K562 (cell line): ENCODE measurements around the gene RPTOR. TPM values are rescaled to one million over a fixed set of nuclear protein-coding genes. Genes with fewer than 3 reads are reported as not detected.
A peak's percentile ranks its signal among the peaks of the same experiment; 100 is the strongest.

Experiments used
- ATAC-seq: fragments of 200-7000 bp; cut with Tn5 transposase; 3 replicates; pipeline ENCODE4 v1.9.1; 2020; ENCODE audit warnings: moderate library complexity
- BruUV-seq: library from RNA; stranded (reverse); fragments of 400-500 nt; replicated peaks from 2 replicates; lab custom pipeline; 2021; lab: Mats Ljungman, UMichigan
- CTCF ChIA-PET: fragments of 300-600 bp; formaldehyde crosslinking; extraction: SDS; loops from one replicate; lab custom pipeline; 2021; ENCODE audit warnings: low intra/inter-chr PET ratio; lab: Yijun Ruan, JAX
- POLR2A ChIA-PET: fragments of 300-600, 350-650 bp; sonication (Branson Sonifier 250); formaldehyde crosslinking; extraction: SDS; loops from one replicate; lab custom pipeline; 2021; ENCODE audit warnings: antibody characterized with exemption, inconsistent platforms; lab: Yijun Ruan, JAX
- DNase-seq, 4 experiments: peaks; one replicate each; pipeline versions ENCODE4 v3.0.0 to v3.0.0-alpha.2; 2011 to 2018; ENCODE audit warnings: low spot score in 3 of 4, mixed read lengths in 3 of 4; ENCODE audit errors: extremely low read depth in 1 of 4
- FAIRE-seq: peaks from 2 replicates; lab custom pipeline; 2011; peaks lifted over from hg19 to GRCh38; lab: Jason Lieb, UNC
- H2AFZ ChIP-seq: 2 replicates; pipeline ENCODE4 v1.6.0; 2011; ENCODE audit warnings: low read depth, low read length, control low read depth, inconsistent platforms
- H3K27ac ChIP-seq: fragments of 200-600 bp; 3 replicates; pipeline ENCODE4 v1.8.0; 2011; ENCODE audit warnings: low read depth, mild to moderate bottlenecking, control low read depth, inconsistent platforms, low read length, moderate library complexity, mixed read lengths; ENCODE audit errors: extremely low read depth
- H3K27me3 ChIP-seq, 2 experiments: fragments of 300-600 bp in 1 of 2; 2 replicates in 1 of 2; 3 replicates in 1 of 2; pipeline versions ENCODE4 v1.6.0 to v1.8.0; 2011; ENCODE audit warnings: inconsistent platforms in 2 of 2, low read length in 2 of 2, mild to moderate bottlenecking in 1 of 2, mixed read lengths in 1 of 2, moderate library complexity in 1 of 2; ENCODE audit not compliant: control insufficient read depth in 2 of 2, insufficient read depth in 2 of 2
- H3K36me3 ChIP-seq: fragments of 300-600 bp; 3 replicates; pipeline ENCODE4 v1.8.0; 2011; ENCODE audit warnings: mild to moderate bottlenecking, low read length, inconsistent platforms; ENCODE audit not compliant: control insufficient read depth, insufficient read depth
- H3K4me1 ChIP-seq, 2 experiments: fragments of 200-600 bp in 1 of 2; replicated peaks in 1 of 2; 2 replicates in 1 of 2; 3 replicates in 1 of 2; pipeline versions ENCODE4 v1.5.1 to v1.8.0; 2011; ENCODE audit warnings: inconsistent platforms in 2 of 2, low read length in 2 of 2, mild to moderate bottlenecking in 1 of 2, mixed read lengths in 1 of 2, moderate library complexity in 1 of 2; ENCODE audit not compliant: control insufficient read depth in 2 of 2, insufficient read depth in 2 of 2
- H3K4me2 ChIP-seq: 2 replicates; pipeline ENCODE4 v1.6.1; 2011; ENCODE audit warnings: low read length, control low read depth, inconsistent platforms, mixed read lengths; ENCODE audit not compliant: insufficient read depth
- H3K4me3 ChIP-seq: fragments of 200-600 bp; sonication (generic), shearing (Covaris generic); 2 replicates; pipeline ENCODE4 v1.5.1; 2016; ENCODE audit warnings: control low read depth, inconsistent platforms
- H3K79me2 ChIP-seq: fragments of 200-600 bp; 3 replicates; pipeline ENCODE4 v1.8.0; 2011; ENCODE audit warnings: low read length, inconsistent platforms; ENCODE audit not compliant: control insufficient read depth, insufficient read depth
- H3K9ac ChIP-seq, 2 experiments: 2 replicates each; pipeline versions ENCODE4 v1.6.0 to v1.6.1; 2011; ENCODE audit warnings: low read depth in 2 of 2, low read length in 2 of 2, control low read depth in 1 of 2, inconsistent platforms in 1 of 2, mild to moderate bottlenecking in 1 of 2, mixed read lengths in 1 of 2; ENCODE audit not compliant: insufficient read depth in 1 of 2
- H3K9me1 ChIP-seq: one replicate; pipeline ENCODE4 v1.6.0; 2011; ENCODE audit warnings: inconsistent platforms, mild to moderate bottlenecking, low read length, moderate library complexity; ENCODE audit not compliant: control insufficient read depth, insufficient read depth
- H3K9me3 ChIP-seq: replicated peaks from 2 replicates; pipeline ENCODE4 v1.5.1; 2011; ENCODE audit warnings: low read depth, low read length, inconsistent platforms; ENCODE audit not compliant: control insufficient read depth, insufficient read depth
- H4K20me1 ChIP-seq: replicated peaks from 2 replicates; pipeline ENCODE4 v1.6.1; 2011; ENCODE audit warnings: low read length, inconsistent platforms, mixed read lengths; ENCODE audit not compliant: control insufficient read depth, insufficient read depth
- CBFB ChIP-seq: sonication (generic); formaldehyde crosslinking; IDR thresholded peaks from 2 replicates; pipeline ENCODE4 v1.4.0; 2020; ENCODE audit warnings: mild to moderate bottlenecking, missing genetic modification reagents
- ETV6 ChIP-seq, 3 experiments: fragments of 150-350 bp in 1 of 3; sonication (generic) in 1 of 3; formaldehyde crosslinking in 1 of 3; IDR thresholded peaks; 2 replicates each; pipeline versions ENCODE4 v1.6.1 to v1.8.0; 2014 to 2022; ENCODE audit warnings: borderline replicate concordance in 2 of 3, low read depth in 2 of 3, antibody characterized with exemption in 1 of 3, low read length in 1 of 3, mild to moderate bottlenecking in 1 of 3, missing genetic modification reagents in 1 of 3
- HMGN3 ChIP-seq: IDR thresholded peaks from 2 replicates; pipeline ENCODE4 v1.6.1; 2011; ENCODE audit warnings: borderline replicate concordance, low read depth, mild to moderate bottlenecking, mixed read lengths, low read length; ENCODE audit not compliant: insufficient read length; ENCODE audit errors: extremely low read depth
- NFATC3 ChIP-seq: fragments of 450-650 bp; IDR thresholded peaks from 2 replicates; pipeline ENCODE4 v1.6.1; 2017; ENCODE audit warnings: mild to moderate bottlenecking
- NUFIP1 ChIP-seq: fragments of 450-650 bp; IDR thresholded peaks from 2 replicates; pipeline ENCODE4 v1.6.1; 2018; ENCODE audit not compliant: partially characterized antibody
- RFX1 ChIP-seq: fragments of 450-650 bp; IDR thresholded peaks from 2 replicates; pipeline ENCODE4 v1.6.1; 2016; ENCODE audit warnings: mild to moderate bottlenecking, moderate library complexity
- ZNF644 ChIP-seq: fragments of 200-800 bp; sonication (Bioruptor generic); IDR thresholded peaks from 2 replicates; pipeline ENCODE4 v1.6.1; 2016; ENCODE audit warnings: low read depth, missing genetic modification characterization, missing compliant biosample characterization
- WGBS: fragments of 100-300 bp; shearing (Covaris generic); methylation state at CpG from one replicate; pipeline ENCODE4 v1.1.6; 2016; ENCODE audit warnings: low coverage, mixed read lengths; ENCODE audit not compliant: insufficient coverage; ENCODE audit errors: missing lambda C conversion rate; 5-methylcytosine and 5-hydroxymethylcytosine counted together
- in situ Hi-C: fragments of 300-500 bp; cut with MboI; formaldehyde crosslinking; loops from 4 replicates; pipeline ENCODE4 v1.15.0; 2018; ENCODE audit warnings: inconsistent platforms, mixed read lengths
- intact Hi-C: fragments of 100-400 bp; cut with micrococcal nuclease; formaldehyde crosslinking; loops from 2 replicates; pipeline ENCODE4 v1.14.2; 2022
- polyA plus RNA-seq, 8 experiments: library from polyadenylated mRNA; depleted of rRNA in 4 of 8; stranded (reverse) in 5 of 8; unstranded in 3 of 8; fragments of >200 nt; fragmentation: Nextera tagmentation in 2 of 8; fragmentation: Illumina TruSeq in 1 of 8; extraction: Ambion mirVana in 2 of 8; extraction: Trizol in 1 of 8; gene quantifications; 2 replicates each; pipeline versions ENCODE4 v1.2.1 to v1.2.3, GENCODE V29; 2011 to 2014; ENCODE audit warnings: inconsistent platforms in 1 of 8, missing spikeins in 1 of 8
- total RNA-seq, 7 experiments: library from RNA; depleted of rRNA in 6 of 7; stranded (reverse); fragments of >200 nt in 6 of 7; fragmentation: Illumina TruSeq in 2 of 7; extraction: Trizol in 2 of 7; gene quantifications; 2 replicates each; pipeline versions ENCODE4 v1.2.1 to v1.2.3, GENCODE V29; 2011 to 2021; ENCODE audit warnings: low replicate concordance in 1 of 7
- TF ChIP-seq, protein P1 (sequence below): fragments of 450-650 bp; IDR thresholded peaks from 2 replicates; pipeline ENCODE4 v1.6.1; 2016; ENCODE audit warnings: borderline replicate concordance

RPTOR gene
- total and polyA plus RNA-seq, 9 of the 15 experiments (the other 6 are each of a cell fraction or from before 2014, with no cell fraction given) = 0.24 to 54.1 (median 10.2) TPM

DNA sequence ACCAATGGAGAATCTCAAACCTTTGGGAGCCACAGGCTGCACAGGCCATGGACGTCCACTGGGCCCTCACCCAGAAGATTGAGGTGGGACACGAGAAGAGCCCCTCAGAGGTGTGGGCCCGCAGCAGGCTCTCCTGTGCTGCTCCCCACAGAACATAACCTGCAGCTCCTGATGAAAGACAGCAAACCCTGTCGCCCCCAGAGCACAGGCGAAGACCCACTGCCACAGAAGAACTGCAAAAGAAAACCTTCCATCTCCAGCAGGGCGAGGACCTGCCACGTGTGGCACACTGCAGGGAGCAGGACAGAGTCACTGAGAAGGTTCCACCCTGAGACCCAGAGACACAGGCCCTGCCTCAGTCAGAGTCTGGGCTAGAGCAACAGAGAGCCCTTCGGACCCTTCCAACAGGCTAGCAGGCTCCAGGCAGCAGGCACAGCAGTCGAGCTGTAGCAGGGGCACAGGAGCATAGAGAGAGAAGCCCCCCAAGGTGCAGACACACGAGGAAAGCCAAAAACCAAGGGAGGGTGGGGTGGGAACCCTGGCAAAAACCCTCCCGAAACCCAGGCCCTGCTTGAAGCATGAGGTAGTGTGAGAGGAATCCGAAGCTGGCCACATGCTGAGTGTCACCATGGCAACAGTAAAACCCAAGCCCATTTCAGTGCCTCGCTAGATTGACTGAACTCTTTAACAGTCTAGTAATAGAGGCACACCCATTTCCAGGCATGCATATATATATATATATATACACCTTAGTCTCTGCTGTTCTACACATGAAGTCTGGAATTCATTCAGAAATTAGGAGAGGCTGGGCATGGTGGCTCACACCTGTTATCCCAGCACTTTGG lies 387.0 kb downstream of the RPTOR start:
- Histone ChIP-seq H3K27ac (no peak overlapping the region), H3K79me2 (no peaks in the 10 kb centered on the region), H4K20me1 (no peaks in the 10 kb centered on the region), H3K4me1 (no peaks in the 10 kb centered on the region), H3K4me3 (no peak overlapping the region), H3K9me3 (no peaks in the 10 kb centered on the region), H3K9me1 (no peaks in the 10 kb centered on the region), H3K9ac (0 out of 4 replicates have a peak overlapping the region, but pooled peaks of 1 of the 2 experiments have one; percentile 18), H3K27me3 (no peaks in the 10 kb centered on the region), H3K36me3 (peaks cover 16% of the 10 kb centered on the region; the same call in 2 of the 3 replicates), H2AFZ (no peak overlapping the region), H3K4me2 (no peak overlapping the region)
- ChIA-PET POLR2A (no interaction called here), CTCF (no interaction called here)
- intact Hi-C loops (no loop called here), in situ Hi-C loops (no loop called here)
- 83% methylated on average over 13 of the region's 13 CpGs for WGBS
- no TSS peak for BruUV-seq
- ATAC-seq (no peak), DNase-seq (no peak), FAIRE-seq (no peak)
- TF ChIP-seq RFX1 = peak; percentile 61
- TF ChIP-seq HMGN3 = no peak

- no peak overlapping the region for H3K9ac ChIP-seq
- no peak for DNase-seq
- POLR2A ChIA-PET = no interaction called here
- in situ Hi-C loops = no loop called here
- TF ChIP-seq ETV6 (IDR thresholded peaks at IDR 0.05; ENCODE audit: borderline replicate concordance in 1 of 2, low read depth in 2 of 2, low read length in 1 of 2) (no peak), ETV6 (CRISPR knock-in tag; IDR thresholded peaks at IDR 0.05; ENCODE audit: borderline replicate concordance) (no peak), NFATC3 (no peak), NUFIP1 (no peak), ZNF644 (no peak), CBFB (CRISPR knock-in tag) (no peak)
- TF ChIP-seq, protein P1, sequence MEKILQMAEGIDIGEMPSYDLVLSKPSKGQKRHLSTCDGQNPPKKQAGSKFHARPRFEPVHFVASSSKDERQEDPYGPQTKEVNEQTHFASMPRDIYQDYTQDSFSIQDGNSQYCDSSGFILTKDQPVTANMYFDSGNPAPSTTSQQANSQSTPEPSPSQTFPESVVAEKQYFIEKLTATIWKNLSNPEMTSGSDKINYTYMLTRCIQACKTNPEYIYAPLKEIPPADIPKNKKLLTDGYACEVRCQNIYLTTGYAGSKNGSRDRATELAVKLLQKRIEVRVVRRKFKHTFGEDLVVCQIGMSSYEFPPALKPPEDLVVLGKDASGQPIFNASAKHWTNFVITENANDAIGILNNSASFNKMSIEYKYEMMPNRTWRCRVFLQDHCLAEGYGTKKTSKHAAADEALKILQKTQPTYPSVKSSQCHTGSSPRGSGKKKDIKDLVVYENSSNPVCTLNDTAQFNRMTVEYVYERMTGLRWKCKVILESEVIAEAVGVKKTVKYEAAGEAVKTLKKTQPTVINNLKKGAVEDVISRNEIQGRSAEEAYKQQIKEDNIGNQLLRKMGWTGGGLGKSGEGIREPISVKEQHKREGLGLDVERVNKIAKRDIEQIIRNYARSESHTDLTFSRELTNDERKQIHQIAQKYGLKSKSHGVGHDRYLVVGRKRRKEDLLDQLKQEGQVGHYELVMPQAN = no peak
- TF ChIP-seq, all 486 proteins: peak for 0
- peaks cover 12% of the 10 kb centered on the region; the same call in 2 of the 3 replicates for H3K36me3 ChIP-seq
- ATAC-seq (no peak), FAIRE-seq (no peak)
- H3K9me1 ChIP-seq = no peaks in the 10 kb centered on the region
- intact Hi-C loops = no loop called here
- H2AFZ ChIP-seq = no peak overlapping the region
- H3K9me3 ChIP-seq = no peaks in the 10 kb centered on the region
- no peaks in the 10 kb centered on the region for H3K79me2 ChIP-seq
- H3K27me3 ChIP-seq = no peaks in the 10 kb centered on the region
- H4K20me1 ChIP-seq = no peaks in the 10 kb centered on the region
- H3K27ac ChIP-seq = no peak overlapping the region
- 47% methylated on average over 2 of the region's 2 CpGs for WGBS
- no peak overlapping the region for H3K4me2 ChIP-seq
- H3K4me3 ChIP-seq = no peak overlapping the region
- BruUV-seq = no TSS peak
- peaks cover 0 to 3% of the 10 kb centered on the region in 2 experiments; a peak in 1 of 5 replicates for H3K4me1 ChIP-seq
- CTCF ChIA-PET = no interaction called here
Observed at GRCh38 chr17:80935526-80935925, 390.9 kb downstream of the RPTOR start.
